NB4 (cell line): ENCODE data around the gene KAZN.

Experiments
- MAX ChIP-seq: IDR thresholded peaks from 2 replicates; pipeline ENCODE4 v1.6.1; 2011; ENCODE audit warnings: low read depth, low read length
- POLR2A ChIP-seq: IDR thresholded peaks from 2 replicates; pipeline ENCODE4 v1.6.1; 2011; ENCODE audit warnings: mild to moderate bottlenecking; ENCODE audit not compliant: insufficient read length; ENCODE audit errors: extremely low read depth

- TF ChIP-seq MAX (no peak), POLR2A (no peak)
These were observed 324.6 kb downstream of the KAZN start for GRCh38 chr1:14922942-14923726.
